Loucy (cell line): ENCODE data around the gene MRPL38.

Experiments used
- H2AFZ ChIP-seq: fragments of 200-600 bp; sonication (generic); 2 replicates; pipeline ENCODE4 v1.6.0; 2016; ENCODE audit warnings: antibody characterized with exemption, mild to moderate bottlenecking, low read length, moderate library complexity
- H3F3A ChIP-seq: fragments of 200-600 bp; 2 replicates; pipeline ENCODE4 v1.6.0; 2016; ENCODE audit warnings: antibody characterized with exemption, low read depth, mild to moderate bottlenecking
- H3K27me3 ChIP-seq: fragments of 200-600 bp; sonication (generic); 2 replicates; pipeline ENCODE4 v1.6.1; 2014; ENCODE audit warnings: low read length, mild to moderate bottlenecking; ENCODE audit not compliant: insufficient read depth, poor library complexity, severe bottlenecking
- H3K36me3 ChIP-seq: fragments of 200-600 bp; sonication (generic); 2 replicates; pipeline ENCODE4 v1.6.1; 2016; ENCODE audit warnings: low read length; ENCODE audit not compliant: insufficient read depth
- H3K4me1 ChIP-seq: fragments of 200-600 bp; sonication (generic); 2 replicates; pipeline ENCODE4 v1.5.1; 2014; ENCODE audit warnings: low read length, mild to moderate bottlenecking; ENCODE audit not compliant: insufficient read depth, poor library complexity, severe bottlenecking
- H3K4me2 ChIP-seq: fragments of 200-600 bp; sonication (generic); 2 replicates; pipeline ENCODE4 v1.6.0; 2014; ENCODE audit warnings: antibody characterized with exemption, low read length, low read depth, mild to moderate bottlenecking; ENCODE audit not compliant: poor library complexity, severe bottlenecking
- H3K4me3 ChIP-seq: fragments of 200-600 bp; sonication (generic); 2 replicates; pipeline ENCODE4 v1.5.1; 2014; ENCODE audit warnings: low read length, mild to moderate bottlenecking, mixed read lengths; ENCODE audit not compliant: poor library complexity, severe bottlenecking
- H3K79me2 ChIP-seq: fragments of 200-600 bp; sonication (generic); 2 replicates; pipeline ENCODE4 v1.6.1; 2014; ENCODE audit warnings: low read length; ENCODE audit not compliant: insufficient read depth
- H3K9ac ChIP-seq: fragments of 200-600 bp; sonication (generic); 2 replicates; pipeline ENCODE4 v1.6.0; 2014; ENCODE audit warnings: mild to moderate bottlenecking, low read depth, low read length, moderate library complexity; ENCODE audit not compliant: poor library complexity, severe bottlenecking
- H3K9me2 ChIP-seq: fragments of 200-600 bp; sonication (generic); replicated peaks from 2 replicates; pipeline ENCODE4 v1.6.1; 2016; ENCODE audit warnings: low read depth, low read length, mixed read lengths
- H3K9me3 ChIP-seq: fragments of 200-600 bp; sonication (generic); 2 replicates; pipeline ENCODE4 v1.6.1; 2014; ENCODE audit warnings: mild to moderate bottlenecking, antibody characterized with exemption, low read length, low read depth; ENCODE audit not compliant: insufficient read depth
- H4K20me1 ChIP-seq: fragments of 200-600 bp; sonication (generic); 2 replicates; pipeline ENCODE4 v1.6.0; 2014; ENCODE audit warnings: antibody characterized with exemption, low read length, mild to moderate bottlenecking; ENCODE audit not compliant: insufficient read depth, poor library complexity, severe bottlenecking
- CTCF ChIP-seq: fragments of 200-600 bp; sonication (generic); conservative IDR thresholded peaks from 2 replicates; pipeline ENCODE4 v1.5.1; 2014; ENCODE audit warnings: mild to moderate bottlenecking, antibody characterized with exemption, low read length
- EZH2phosphoT487 ChIP-seq: fragments of 200-600 bp; IDR thresholded peaks from 2 replicates; pipeline ENCODE4 v1.6.1; 2018; ENCODE audit warnings: antibody characterized with exemption, mild to moderate bottlenecking, moderate library complexity, borderline replicate concordance

Gene MRPL38

GRCh38 chr17:75893305-75894048 is 11.2 kb downstream of the MRPL38 start:
- Histone ChIP-seq H3K9ac (peak overlapping the region; percentile 80), H3K36me3 (0 out of 2 replicates have a peak, but pooled peaks cover 2% of the 10 kb centered on the region), H3K4me1 (peaks cover 27% of the 10 kb centered on the region), H3K27me3 (no peaks in the 10 kb centered on the region), H3K9me2 (no peaks in the 10 kb centered on the region), H3F3A (peaks cover 5% of the 10 kb centered on the region), H3K4me2 (peak overlapping the region; percentile 96), H3K9me3 (no peaks in the 10 kb centered on the region), H4K20me1 (no peaks in the 10 kb centered on the region), H3K79me2 (peaks cover 31% of the 10 kb centered on the region), H2AFZ (no peak overlapping the region), H3K4me3 (no peak overlapping the region)
- TF ChIP-seq CTCF: no peak
- no peak for TF ChIP-seq EZH2phosphoT487

DNA sequence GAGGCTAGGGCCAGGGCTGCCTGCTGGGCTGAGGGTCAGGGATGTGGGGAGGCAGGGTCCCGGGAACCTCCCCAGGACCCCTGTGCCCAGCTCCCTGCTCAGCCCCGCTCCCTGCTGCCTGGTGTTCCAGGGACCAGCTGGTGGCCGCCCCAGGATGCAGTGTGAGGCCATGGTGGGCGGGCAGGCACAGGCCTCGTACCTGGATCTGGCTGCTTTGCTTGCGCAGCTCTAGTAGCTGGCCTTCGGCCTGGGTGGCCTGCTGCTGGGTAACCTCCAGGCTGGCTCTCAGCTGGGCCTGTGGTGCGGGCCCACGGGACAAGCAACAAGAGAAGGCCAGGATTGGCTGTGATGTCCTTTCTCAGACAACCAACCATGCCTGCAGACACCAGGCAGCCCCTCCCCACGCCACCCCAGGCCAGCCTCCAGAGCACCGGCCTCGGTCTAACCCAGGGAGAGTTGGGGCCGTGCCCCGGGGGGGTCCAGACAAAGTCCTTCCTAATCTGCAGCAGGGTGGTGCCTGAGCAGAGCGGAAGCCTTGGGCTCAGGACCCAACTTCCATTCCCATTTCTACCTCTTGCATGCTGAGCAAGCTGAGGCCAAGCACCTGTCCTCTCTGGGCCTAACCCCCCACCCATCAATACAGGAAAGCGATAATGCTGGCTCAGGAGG is 12.0 kb downstream of the MRPL38 start:
- H3K36me3 ChIP-seq: no peaks in the 10 kb centered on the region
- TF ChIP-seq EZH2phosphoT487: no peak
- TF ChIP-seq CTCF: no peak
- H3K9ac ChIP-seq: no peak overlapping the region
- no peak overlapping the region for H3K4me3 ChIP-seq
- H3K4me1 ChIP-seq: peaks cover 27% of the 10 kb centered on the region
- no peak overlapping the region for H3K4me2 ChIP-seq
- no peaks in the 10 kb centered on the region for H3K9me3 ChIP-seq
- no peaks in the 10 kb centered on the region for H3K9me2 ChIP-seq
- H3F3A ChIP-seq: peaks cover 5% of the 10 kb centered on the region
- peaks cover 31% of the 10 kb centered on the region for H3K79me2 ChIP-seq
- H4K20me1 ChIP-seq: no peaks in the 10 kb centered on the region
- H2AFZ ChIP-seq: no peak overlapping the region
- H3K27me3 ChIP-seq: no peaks in the 10 kb centered on the region

- H3K36me3 ChIP-seq: no peaks in the 10 kb centered on the region
- no peak overlapping the region for H3K4me3 ChIP-seq
- no peaks in the 10 kb centered on the region for H3F3A ChIP-seq
- peaks cover 31% of the 10 kb centered on the region for H3K79me2 ChIP-seq
- H3K4me1 ChIP-seq: peaks cover 20% of the 10 kb centered on the region
- no peak for TF ChIP-seq EZH2phosphoT487
- TF ChIP-seq CTCF: no peak
- H4K20me1 ChIP-seq: no peaks in the 10 kb centered on the region
- no peaks in the 10 kb centered on the region for H3K9me2 ChIP-seq
- no peak overlapping the region for H3K4me2 ChIP-seq
- no peak overlapping the region for H2AFZ ChIP-seq
- no peak overlapping the region for H3K9ac ChIP-seq
- H3K9me3 ChIP-seq: no peaks in the 10 kb centered on the region
- H3K27me3 ChIP-seq: no peaks in the 10 kb centered on the region
These were observed 12.8 kb downstream of the MRPL38 start for GRCh38 chr17:75891605-75892555.
